BLaER1 treated with 17β-estradiol and CSF1 and Interleukin-3, amounts not matched to agents 10 nM and 100 nM (cell line): ENCODE data around the gene TFDP1.

ENCODE experiments used
- H3K27ac ChIP-seq, 11 experiments: shearing (Covaris generic); formaldehyde crosslinking; 2 replicates each; pipeline ENCODE4 v1.8.1; 2022
- H3K27me3 ChIP-seq, 11 experiments: shearing (Covaris generic); formaldehyde crosslinking; 2 replicates each; pipeline ENCODE4 v1.8.1; 2022
- H3K36me3 ChIP-seq, 11 experiments: shearing (Covaris generic); formaldehyde crosslinking; 2 replicates each; pipeline ENCODE4 v1.8.1; 2022
- H3K4me1 ChIP-seq, 10 experiments: shearing (Covaris generic); formaldehyde crosslinking; 2 replicates each; pipeline ENCODE4 v1.8.1; 2022
- H3K4me2 ChIP-seq, 11 experiments: shearing (Covaris generic); formaldehyde crosslinking; 2 replicates each; pipeline ENCODE4 v1.8.1; 2022
- H3K4me3 ChIP-seq, 10 experiments: shearing (Covaris generic); formaldehyde crosslinking; 2 replicates each; pipeline ENCODE4 v1.8.1; 2022
- H3K9ac ChIP-seq, 11 experiments: shearing (Covaris generic); formaldehyde crosslinking; 2 replicates each; pipeline ENCODE4 v1.8.1; 2022
- H3K9me3 ChIP-seq, 11 experiments: shearing (Covaris generic); formaldehyde crosslinking; replicated peaks in 1 of 11; 2 replicates each; pipeline ENCODE4 v1.8.1; 2022
- H4K20me1 ChIP-seq, 11 experiments: shearing (Covaris generic); formaldehyde crosslinking; 2 replicates each; pipeline ENCODE4 v1.8.1; 2022
- Cebpa-rat ChIP-seq, 11 experiments: shearing (Covaris generic); IDR thresholded peaks; 2 replicates each; pipeline ENCODE4 v1.8.1; 2022

TFDP1 gene

DNA sequence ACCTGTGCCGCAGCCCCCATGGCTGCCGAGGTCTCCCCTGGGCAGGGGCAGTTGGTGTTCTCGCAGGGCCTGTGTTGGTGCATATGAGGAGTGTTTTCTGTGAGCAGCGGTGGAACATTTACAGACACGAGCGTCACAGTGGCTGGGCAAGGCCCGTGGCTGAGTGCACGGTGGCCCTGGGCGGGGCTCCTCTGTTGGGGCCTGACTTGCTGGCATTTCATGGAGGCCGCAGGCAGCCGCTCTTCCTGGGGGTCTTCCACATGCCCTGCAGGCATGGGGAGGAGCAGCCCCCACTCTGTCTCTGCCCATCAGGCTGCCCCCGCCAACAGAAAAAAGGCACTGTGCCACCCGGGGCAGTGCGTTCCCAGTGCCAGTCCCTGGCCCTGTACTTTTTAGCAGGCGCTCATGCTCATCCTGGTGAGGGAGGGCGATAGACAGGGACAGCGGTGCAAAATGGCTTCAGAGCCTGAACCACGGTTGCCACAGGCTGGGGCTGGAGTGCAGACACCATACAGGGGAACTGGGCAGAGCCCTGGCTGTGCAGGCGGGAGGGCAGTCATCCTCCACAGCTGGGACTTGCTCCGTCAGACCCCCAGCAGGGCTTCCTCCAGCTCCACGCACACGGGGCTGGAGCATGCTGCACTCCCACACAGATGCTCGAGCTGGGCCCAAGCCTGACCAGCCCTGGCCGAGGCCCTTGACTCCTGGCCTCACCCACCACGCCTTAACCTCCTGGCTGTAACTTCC, 23.5 kb downstream of the TFDP1 start:
- H3K36me3 ChIP-seq, result peaks cover 58 to 99% (median 84%) of the 10 kb centered on the region in 11 experiments
- peak overlapping the region; percentile 76 to 94 (median 80) for H3K4me2 ChIP-seq
- TF ChIP-seq Cebpa-rat (IDR thresholded peaks at IDR 0.05), result no peak
- H3K9me3 ChIP-seq, result peaks cover 0 to 6% (median 0%) of the 10 kb centered on the region in 11 experiments; a peak in 1 of 22 replicates
- H3K9ac ChIP-seq, result peak overlapping the region; percentile 29 to 70 (median 60); a peak in 21 of 22 replicates
- peak overlapping the region; percentile 58 to 76 (median 69) for H3K27ac ChIP-seq
- H4K20me1 ChIP-seq, result peaks cover 38 to 100% (median 100%) of the 10 kb centered on the region in 11 experiments; a peak in 21 of 22 replicates
- H3K4me1 ChIP-seq, result peaks cover 51 to 71% (median 67%) of the 10 kb centered on the region in 10 experiments
- peak overlapping the region in 3 of 10 experiments; percentile 6 to 31 (median 29); a peak in 3 of 20 replicates for H3K4me3 ChIP-seq
- no peaks in the 10 kb centered on the region for H3K27me3 ChIP-seq

DNA sequence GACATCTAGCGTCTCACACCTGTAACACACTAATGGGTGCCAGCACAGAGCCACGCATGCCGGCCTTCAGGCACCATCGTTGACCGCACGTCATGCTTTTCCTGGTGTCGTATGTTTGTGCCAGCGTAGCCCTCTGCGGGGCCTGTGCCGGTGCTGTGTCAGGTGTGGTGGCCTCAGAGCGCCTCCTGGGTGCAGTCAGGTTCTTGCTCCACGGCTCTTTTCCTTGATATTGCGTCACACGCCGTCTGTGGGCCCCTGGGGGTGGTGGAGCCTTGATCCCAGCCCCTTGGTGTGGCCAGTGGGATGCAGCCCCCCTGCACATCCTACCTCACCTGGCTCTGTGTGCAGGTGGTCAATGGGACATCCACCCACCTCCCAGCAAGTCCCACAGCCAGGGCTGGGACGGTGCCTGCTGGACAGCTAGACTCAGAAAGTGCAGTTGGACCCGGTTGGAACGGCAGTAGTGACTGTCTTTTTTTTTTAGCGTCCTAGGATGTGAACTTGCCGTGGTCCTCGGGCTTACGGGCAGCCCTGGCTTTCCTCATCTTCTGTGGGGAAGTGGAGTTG, 24.5 kb downstream of the TFDP1 start:
- peaks cover 42 to 100% (median 100%) of the 10 kb centered on the region in 11 experiments; a peak in 21 of 22 replicates for H4K20me1 ChIP-seq
- no peak overlapping the region for H3K4me3 ChIP-seq
- H3K27ac ChIP-seq, result peak overlapping the region in 8 of 11 experiments; percentile 7 to 76 (median 70); a peak in 9 of 22 replicates
- no peaks in the 10 kb centered on the region for H3K27me3 ChIP-seq
- peaks cover 44 to 61% (median 58%) of the 10 kb centered on the region in 10 experiments for H3K4me1 ChIP-seq
- TF ChIP-seq Cebpa-rat (IDR thresholded peaks at IDR 0.05), result peak in 3 of 11 experiments; percentile 40 to 50 (median 48); a peak in 1 of 22 replicates
- H3K4me2 ChIP-seq, result peak overlapping the region; percentile 76 to 94 (median 80); a peak in 21 of 22 replicates
- H3K9me3 ChIP-seq, result peaks cover 0 to 6% (median 0%) of the 10 kb centered on the region in 11 experiments; a peak in 1 of 22 replicates
- peaks cover 59 to 100% (median 87%) of the 10 kb centered on the region in 11 experiments for H3K36me3 ChIP-seq
- H3K9ac ChIP-seq, result peak overlapping the region in 4 of 11 experiments; percentile 35 to 67 (median 46); a peak in 3 of 22 replicates

DNA sequence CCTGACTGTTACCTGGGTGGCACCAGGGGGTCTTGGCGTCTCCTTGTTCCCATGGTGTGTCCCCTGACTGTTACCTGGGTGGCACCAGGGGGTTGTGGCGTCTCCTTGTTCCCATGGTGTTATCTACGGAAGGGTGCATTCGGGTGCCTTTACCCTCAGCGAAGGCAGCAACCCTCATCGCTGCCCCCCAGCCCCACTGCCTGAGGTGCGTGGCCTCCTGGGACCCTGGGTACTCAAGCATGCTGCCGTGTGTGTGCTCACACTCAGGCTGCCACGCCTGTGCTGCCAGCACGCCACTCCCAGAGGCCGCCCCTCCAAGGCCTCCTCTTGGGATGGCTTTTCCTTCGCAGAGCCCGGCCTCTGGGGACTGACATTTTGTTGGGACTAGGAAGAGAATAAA, 25.1 kb downstream of the TFDP1 start:
- H3K4me3 ChIP-seq, result no peak overlapping the region
- no peaks in the 10 kb centered on the region for H3K27me3 ChIP-seq
- peaks cover 0 to 6% (median 0%) of the 10 kb centered on the region in 11 experiments; a peak in 1 of 22 replicates for H3K9me3 ChIP-seq
- H3K36me3 ChIP-seq, result peaks cover 63 to 100% (median 87%) of the 10 kb centered on the region in 11 experiments
- peak overlapping the region in 6 of 11 experiments; percentile 7 to 76 (median 68); a peak in 11 of 22 replicates for H3K27ac ChIP-seq
- peaks cover 48 to 100% (median 100%) of the 10 kb centered on the region in 11 experiments; a peak in 21 of 22 replicates for H4K20me1 ChIP-seq
- peak overlapping the region in 4 of 11 experiments; percentile 4 to 38 (median 26); a peak in 4 of 22 replicates for H3K9ac ChIP-seq
- H3K4me2 ChIP-seq, result peak overlapping the region in 9 of 11 experiments; percentile 76 to 86 (median 80); a peak in 15 of 22 replicates
- H3K4me1 ChIP-seq, result peaks cover 46 to 59% (median 54%) of the 10 kb centered on the region in 10 experiments
- TF ChIP-seq Cebpa-rat (IDR thresholded peaks at IDR 0.05), result no peak

DNA sequence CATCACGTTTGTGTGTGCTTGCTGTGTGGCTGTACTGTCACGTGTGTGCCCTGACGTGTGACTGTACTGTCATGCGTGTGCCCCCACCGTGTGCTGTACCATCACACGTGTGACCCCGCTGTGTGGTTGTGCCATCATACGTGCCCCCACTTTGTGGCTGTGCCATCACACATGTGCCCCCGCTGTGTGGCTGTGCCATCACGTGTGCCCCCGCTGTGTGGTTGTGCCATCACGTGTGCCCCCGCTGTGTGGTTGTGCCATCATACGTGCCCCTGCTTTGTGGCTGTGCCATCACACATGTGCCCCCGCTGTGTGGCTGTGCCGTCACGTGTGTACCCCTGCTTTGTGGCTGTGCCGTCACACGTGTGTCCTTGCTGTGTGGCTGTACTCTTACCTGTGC, 25.7 kb downstream of the TFDP1 start:
- H3K4me2 ChIP-seq, result peak overlapping the region in 1 of 11 experiments; percentile 80; a peak in 2 of 22 replicates
- peak overlapping the region in 1 of 11 experiments; percentile 35; a peak in 1 of 22 replicates for H3K9ac ChIP-seq
- H3K36me3 ChIP-seq, result peaks cover 67 to 100% (median 87%) of the 10 kb centered on the region in 11 experiments
- peaks cover 46 to 59% (median 52%) of the 10 kb centered on the region in 10 experiments for H3K4me1 ChIP-seq
- no peak overlapping the region for H3K4me3 ChIP-seq
- peaks cover 49 to 100% (median 100%) of the 10 kb centered on the region in 11 experiments; a peak in 21 of 22 replicates for H4K20me1 ChIP-seq
- no peaks in the 10 kb centered on the region for H3K27me3 ChIP-seq
- TF ChIP-seq Cebpa-rat (IDR thresholded peaks at IDR 0.05), result no peak
- H3K27ac ChIP-seq, result peak overlapping the region in 3 of 11 experiments; percentile 38 to 76 (median 65); a peak in 3 of 22 replicates
- peaks cover 0 to 5% (median 0%) of the 10 kb centered on the region in 11 experiments; a peak in 1 of 22 replicates for H3K9me3 ChIP-seq

DNA sequence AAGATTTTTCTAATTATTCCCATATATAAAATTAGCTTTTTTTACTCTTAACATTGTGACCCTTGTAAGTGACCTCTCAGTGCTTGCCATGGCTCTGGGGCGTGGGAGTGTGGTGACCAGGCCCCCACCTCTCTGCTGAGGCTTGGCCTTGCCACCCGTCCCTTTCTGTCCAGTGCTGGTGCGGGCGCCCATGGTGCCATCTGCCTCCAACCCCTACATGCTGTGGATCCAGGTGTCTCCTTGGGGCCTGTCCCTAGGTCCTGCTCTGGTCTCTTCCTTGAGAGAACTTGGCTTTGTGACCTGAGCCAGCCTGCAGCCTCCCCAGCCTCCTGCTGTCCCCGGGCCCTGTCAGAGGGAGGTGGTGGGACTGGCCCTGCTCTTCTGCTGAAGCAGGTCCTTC, 27.4 kb downstream of the TFDP1 start:
- Histone ChIP-seq H3K4me3 (no peak overlapping the region), H3K4me1 (peaks cover 34 to 59% (median 52%) of the 10 kb centered on the region in 10 experiments), H3K27ac (peak overlapping the region in 1 of 11 experiments; percentile 27; a peak in 1 of 22 replicates), H4K20me1 (peaks cover 52 to 100% (median 100%) of the 10 kb centered on the region in 11 experiments), H3K36me3 (peaks cover 60 to 100% (median 91%) of the 10 kb centered on the region in 11 experiments), H3K27me3 (no peaks in the 10 kb centered on the region), H3K4me2 (no peak overlapping the region), H3K9ac (0 out of 22 replicates have a peak overlapping the region, but pooled peaks of 1 of the 11 experiments have one; percentile 20), H3K9me3 (no peaks in the 10 kb centered on the region)
- TF ChIP-seq Cebpa-rat (IDR thresholded peaks at IDR 0.05), result no peak

DNA sequence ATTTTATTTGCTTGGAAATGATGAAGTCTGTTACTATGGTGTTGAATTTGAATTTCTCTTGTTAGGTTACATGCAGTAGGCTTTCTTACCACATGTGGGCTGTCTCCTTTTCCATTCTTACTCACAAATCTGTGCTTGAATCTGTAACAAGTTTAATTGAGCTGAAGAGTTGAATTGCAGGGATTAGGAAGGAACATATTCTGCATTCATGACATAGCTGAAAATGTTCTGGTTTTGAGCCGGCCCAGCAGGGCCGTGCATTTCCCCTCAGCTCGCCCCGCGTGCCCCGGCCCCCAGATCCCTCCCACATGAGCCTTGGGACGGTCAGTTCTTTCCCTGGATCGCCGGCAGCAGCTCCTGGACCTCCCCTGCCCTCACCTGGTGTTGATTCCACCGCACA, 28.1 kb downstream of the TFDP1 start:
- peaks cover 64 to 100% (median 97%) of the 10 kb centered on the region in 11 experiments for H3K36me3 ChIP-seq
- no peaks in the 10 kb centered on the region for H3K27me3 ChIP-seq

DNA sequence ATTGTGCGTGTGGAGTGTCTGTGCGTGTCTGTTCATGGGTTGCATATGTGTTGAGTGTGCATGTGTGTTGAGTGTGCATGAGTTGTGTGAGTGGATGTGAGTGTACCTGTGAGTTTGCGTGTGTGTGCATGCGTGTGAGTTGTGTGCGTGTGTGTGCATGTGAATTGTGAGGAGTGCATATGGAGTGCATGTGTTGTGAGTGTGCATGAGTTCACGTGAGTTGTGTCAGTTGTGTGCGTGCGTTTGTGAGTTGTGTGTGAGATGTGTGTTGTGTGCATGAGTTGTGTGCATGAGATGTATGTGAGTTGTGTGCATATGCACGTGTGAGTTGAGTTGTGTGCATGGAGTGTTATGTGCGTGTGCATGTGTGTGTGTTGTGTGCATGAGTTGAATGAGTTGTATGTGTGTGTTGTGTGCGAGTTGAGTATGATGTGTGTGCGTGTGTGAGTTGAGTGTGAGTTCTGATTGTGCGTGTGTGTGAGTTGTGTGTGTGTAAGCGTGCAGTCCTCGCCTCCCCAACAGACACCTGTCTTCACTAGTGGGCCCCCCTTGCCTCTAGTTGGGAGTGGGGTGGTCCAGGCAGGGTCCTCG, 29.3 kb downstream of the TFDP1 start:
- no peak overlapping the region for H3K9ac ChIP-seq
- H3K27ac ChIP-seq, result no peak overlapping the region
- H3K4me2 ChIP-seq, result no peak overlapping the region
- H3K4me1 ChIP-seq, result peaks cover 17 to 47% (median 39%) of the 10 kb centered on the region in 10 experiments
- H3K4me3 ChIP-seq, result no peak overlapping the region
- H3K27me3 ChIP-seq, result no peaks in the 10 kb centered on the region
- TF ChIP-seq Cebpa-rat (IDR thresholded peaks at IDR 0.05), result no peak
- H3K36me3 ChIP-seq, result peaks cover 70 to 100% (median 96%) of the 10 kb centered on the region in 11 experiments
- no peaks in the 10 kb centered on the region for H3K9me3 ChIP-seq
- H4K20me1 ChIP-seq, result peaks cover 54 to 100% (median 100%) of the 10 kb centered on the region in 11 experiments

More for the DNA sequence above, 28.1 kb downstream of the TFDP1 start:
- Histone ChIP-seq H4K20me1 (peaks cover 54 to 100% (median 100%) of the 10 kb centered on the region in 11 experiments), H3K9ac (no peak overlapping the region), H3K4me2 (no peak overlapping the region), H3K27ac (no peak overlapping the region), H3K4me1 (peaks cover 30 to 59% (median 52%) of the 10 kb centered on the region in 10 experiments), H3K9me3 (no peaks in the 10 kb centered on the region), H3K4me3 (no peak overlapping the region)
- no peak for TF ChIP-seq Cebpa-rat (IDR thresholded peaks at IDR 0.05)

DNA sequence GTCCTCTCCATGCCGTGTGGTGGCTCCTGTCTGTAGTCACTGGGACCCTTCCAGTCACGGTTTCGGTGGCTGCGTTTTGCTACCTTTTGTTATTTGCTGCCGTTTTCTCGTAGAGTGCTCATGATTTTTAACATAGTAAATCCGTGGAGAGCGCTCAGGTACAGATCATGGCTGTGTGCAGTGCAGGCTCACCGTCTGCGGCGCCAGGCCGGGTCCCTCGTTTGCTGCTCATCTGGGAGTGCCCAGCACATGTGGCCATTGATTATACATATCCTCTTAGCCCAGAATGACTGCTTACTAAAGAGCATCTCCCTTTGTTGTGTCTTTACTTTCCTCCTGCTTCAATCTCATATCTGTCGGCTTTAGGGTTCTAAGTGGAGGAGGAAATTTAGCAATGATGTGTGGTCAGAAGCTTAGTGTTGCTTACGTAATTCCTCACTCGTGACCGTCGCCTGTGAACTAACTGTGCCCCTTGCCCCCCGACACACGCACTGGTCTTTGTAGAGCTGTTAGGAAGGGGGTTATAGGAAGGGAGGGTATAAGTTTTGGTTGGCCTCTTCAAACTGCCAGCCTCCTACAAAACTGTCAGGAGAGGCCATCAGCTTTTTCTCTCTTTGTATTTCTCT, 31.8 kb downstream of the TFDP1 start:
- TF ChIP-seq Cebpa-rat (IDR thresholded peaks at IDR 0.05), result peak in 1 of 11 experiments; percentile 28; a peak in 1 of 22 replicates
- Histone ChIP-seq H3K9ac (peak overlapping the region in 9 of 11 experiments; percentile 12 to 54 (median 38); a peak in 13 of 22 replicates), H3K4me2 (peak overlapping the region in 10 of 11 experiments; percentile 11 to 72 (median 47); a peak in 15 of 22 replicates), H3K36me3 (peaks cover 64 to 99% (median 85%) of the 10 kb centered on the region in 11 experiments), H3K27me3 (no peaks in the 10 kb centered on the region), H3K27ac (peak overlapping the region in 8 of 11 experiments; percentile 10 to 64 (median 36); a peak in 11 of 22 replicates), H3K4me1 (peaks cover 6 to 37% (median 30%) of the 10 kb centered on the region in 10 experiments; a peak in 18 of 20 replicates), H4K20me1 (peaks cover 59 to 100% (median 100%) of the 10 kb centered on the region in 11 experiments), H3K9me3 (no peaks in the 10 kb centered on the region), H3K4me3 (no peak overlapping the region)
